Nephron progenitor cell (in vitro differentiated cells): ENCODE results near the gene NHS.

Experiments used
- DNase-seq: peaks from one replicate; pipeline ENCODE4 v3.0.0; 2021
- H3K27ac Mint-ChIP-seq: 2 replicates; pipeline ENCODE4 v1.8.0; 2021; ENCODE audit warnings: mild to moderate bottlenecking, moderate library complexity, mixed read lengths
- H3K27me3 Mint-ChIP-seq: 2 replicates; pipeline ENCODE4 v1.8.0; 2021; ENCODE audit warnings: mild to moderate bottlenecking, low read depth, mixed read lengths; ENCODE audit not compliant: poor library complexity
- H3K36me3 Mint-ChIP-seq: 2 replicates; pipeline ENCODE4 v1.8.0; 2021; ENCODE audit warnings: low read depth, mixed read lengths
- H3K4me1 Mint-ChIP-seq: 2 replicates; pipeline ENCODE4 v1.8.0; 2021; ENCODE audit warnings: mixed read lengths
- H3K4me3 Mint-ChIP-seq: 2 replicates; pipeline ENCODE4 v1.8.0; 2021; ENCODE audit warnings: mild to moderate bottlenecking, moderate library complexity, mixed read lengths
- H3K9me3 Mint-ChIP-seq: 2 replicates; pipeline ENCODE4 v1.8.0; 2021; ENCODE audit warnings: mild to moderate bottlenecking, moderate library complexity, mixed read lengths
- TF ChIP-seq, protein P1 (sequence below): fragments of 200-600 bp; sonication (generic); IDR thresholded peaks from 2 replicates; pipeline ENCODE4 v1.5.0; 2021; ENCODE audit warnings: antibody characterized with exemption

NHS gene

DNA sequence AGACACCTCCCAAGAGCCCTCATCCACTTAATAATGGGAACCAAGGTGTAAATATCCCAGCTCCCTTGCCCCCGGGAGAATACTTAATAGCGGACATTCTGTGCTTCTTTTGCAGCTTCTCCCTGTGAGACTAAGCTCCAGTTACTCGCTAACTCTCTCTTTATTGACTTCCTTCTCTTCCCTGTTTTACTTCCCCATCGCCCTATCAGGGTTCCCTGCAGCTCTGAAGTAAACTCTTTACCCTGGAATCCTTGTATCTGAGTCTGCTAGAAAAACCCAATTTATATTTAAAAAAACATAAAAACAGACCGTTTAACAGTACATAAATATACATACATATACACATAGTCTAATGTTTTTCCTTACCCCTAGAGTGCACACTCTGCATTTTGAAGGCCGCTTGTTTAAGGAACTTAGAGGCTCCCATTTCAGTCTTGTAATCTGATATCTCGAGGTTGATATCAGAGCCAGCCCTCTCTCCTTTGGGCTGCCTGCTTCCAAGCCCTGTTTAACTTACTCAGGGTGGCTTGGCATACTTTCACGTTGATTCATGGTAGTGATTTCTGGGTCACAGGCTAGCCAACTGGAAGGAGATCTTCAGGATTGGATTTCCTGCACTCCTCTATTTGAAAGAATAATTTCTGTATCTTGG lies 184.9 kb downstream of the NHS start:
- Mint-ChIP-seq H3K27me3 (no peaks in the 10 kb centered on the region), H3K4me3 (peak overlapping the region; percentile 61), H3K4me1 (peaks cover 67% of the 10 kb centered on the region), H3K27ac (peak overlapping the region; percentile 93), H3K9me3 (no peaks in the 10 kb centered on the region), H3K36me3 (peaks cover 3% of the 10 kb centered on the region)
- DNase-seq = no peak
- TF ChIP-seq, protein P1, sequence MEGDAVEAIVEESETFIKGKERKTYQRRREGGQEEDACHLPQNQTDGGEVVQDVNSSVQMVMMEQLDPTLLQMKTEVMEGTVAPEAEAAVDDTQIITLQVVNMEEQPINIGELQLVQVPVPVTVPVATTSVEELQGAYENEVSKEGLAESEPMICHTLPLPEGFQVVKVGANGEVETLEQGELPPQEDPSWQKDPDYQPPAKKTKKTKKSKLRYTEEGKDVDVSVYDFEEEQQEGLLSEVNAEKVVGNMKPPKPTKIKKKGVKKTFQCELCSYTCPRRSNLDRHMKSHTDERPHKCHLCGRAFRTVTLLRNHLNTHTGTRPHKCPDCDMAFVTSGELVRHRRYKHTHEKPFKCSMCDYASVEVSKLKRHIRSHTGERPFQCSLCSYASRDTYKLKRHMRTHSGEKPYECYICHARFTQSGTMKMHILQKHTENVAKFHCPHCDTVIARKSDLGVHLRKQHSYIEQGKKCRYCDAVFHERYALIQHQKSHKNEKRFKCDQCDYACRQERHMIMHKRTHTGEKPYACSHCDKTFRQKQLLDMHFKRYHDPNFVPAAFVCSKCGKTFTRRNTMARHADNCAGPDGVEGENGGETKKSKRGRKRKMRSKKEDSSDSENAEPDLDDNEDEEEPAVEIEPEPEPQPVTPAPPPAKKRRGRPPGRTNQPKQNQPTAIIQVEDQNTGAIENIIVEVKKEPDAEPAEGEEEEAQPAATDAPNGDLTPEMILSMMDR = no peak

DNA sequence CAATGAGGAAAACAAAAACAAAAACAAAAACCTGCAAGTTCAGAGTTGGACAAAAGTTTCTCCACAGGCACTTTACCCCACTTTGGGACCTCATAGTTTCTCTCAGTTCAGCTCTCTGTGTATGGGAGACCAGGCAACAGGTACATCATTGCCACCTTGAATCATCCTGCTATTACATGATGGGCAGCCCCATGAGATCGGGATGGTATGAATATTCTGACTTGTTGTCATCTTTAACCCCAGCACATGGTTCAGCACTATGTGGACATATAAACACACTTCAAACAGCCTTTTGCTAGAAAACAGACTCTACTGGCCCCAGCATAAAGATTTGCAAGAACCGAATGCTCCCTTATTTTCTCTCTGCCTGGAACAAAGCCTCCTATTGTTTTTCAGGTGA lies 185.4 kb downstream of the NHS start:
- Mint-ChIP-seq H3K4me1 (peaks cover 66% of the 10 kb centered on the region), H3K9me3 (no peaks in the 10 kb centered on the region), H3K36me3 (peaks cover 3% of the 10 kb centered on the region), H3K27ac (peak overlapping the region; percentile 93), H3K4me3 (peak overlapping the region; percentile 61), H3K27me3 (peaks cover under 1% of the 10 kb centered on the region)
- no peak for DNase-seq
- TF ChIP-seq, protein P1 = no peak

DNA sequence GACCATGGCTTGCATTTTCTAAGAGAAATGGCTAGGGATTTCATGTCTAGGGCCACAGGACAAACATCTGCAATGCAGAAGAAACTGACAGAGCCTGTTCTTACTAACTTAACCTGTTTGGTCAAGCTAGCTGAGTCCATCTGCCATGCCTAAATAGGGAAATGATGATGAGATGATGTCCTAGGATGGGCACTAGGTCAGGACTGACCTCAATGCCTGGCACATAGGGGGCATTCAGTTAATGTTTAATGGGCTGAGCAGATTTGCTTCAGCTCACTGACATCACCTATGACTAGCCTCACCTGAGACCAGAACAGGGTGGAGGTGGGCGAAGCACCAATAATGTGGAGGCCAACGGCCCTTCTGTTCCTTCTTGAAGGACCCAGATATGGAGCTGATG lies 188.1 kb downstream of the NHS start:
- H3K36me3 Mint-ChIP-seq = peaks cover 3% of the 10 kb centered on the region
- no peak overlapping the region for H3K4me3 Mint-ChIP-seq
- peaks cover 4% of the 10 kb centered on the region for H3K27me3 Mint-ChIP-seq
- TF ChIP-seq, protein P1 = no peak
- DNase-seq = no peak
- no peak overlapping the region for H3K27ac Mint-ChIP-seq
- H3K4me1 Mint-ChIP-seq = peaks cover 71% of the 10 kb centered on the region
- H3K9me3 Mint-ChIP-seq = no peaks in the 10 kb centered on the region

DNA sequence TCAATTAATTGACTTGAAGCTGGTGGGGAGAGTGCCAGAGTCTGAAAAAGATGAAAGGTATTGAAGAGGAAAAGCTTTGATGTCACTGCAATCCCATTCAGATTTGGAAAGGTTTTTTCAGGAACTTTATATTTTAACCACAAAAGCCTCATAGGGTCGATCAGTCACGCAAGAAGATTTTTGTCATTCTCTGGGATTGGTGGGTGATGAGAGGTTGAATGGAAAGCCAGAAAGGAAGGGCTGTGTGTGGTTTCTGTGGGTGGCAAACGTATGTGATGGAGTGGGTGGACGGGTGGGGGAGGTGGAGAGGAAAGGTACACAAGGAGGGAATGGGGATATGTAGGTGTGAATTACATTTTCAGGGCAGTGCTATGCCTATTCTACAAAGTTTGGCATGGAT lies 188.5 kb downstream of the NHS start:
- peaks cover 68% of the 10 kb centered on the region for H3K4me1 Mint-ChIP-seq
- peaks cover 4% of the 10 kb centered on the region for H3K27me3 Mint-ChIP-seq
- no peaks in the 10 kb centered on the region for H3K9me3 Mint-ChIP-seq
- no peak overlapping the region for H3K27ac Mint-ChIP-seq
- no peak overlapping the region for H3K4me3 Mint-ChIP-seq
- no peak for DNase-seq
- H3K36me3 Mint-ChIP-seq = peaks cover 3% of the 10 kb centered on the region
- TF ChIP-seq, protein P1 = no peak

DNA sequence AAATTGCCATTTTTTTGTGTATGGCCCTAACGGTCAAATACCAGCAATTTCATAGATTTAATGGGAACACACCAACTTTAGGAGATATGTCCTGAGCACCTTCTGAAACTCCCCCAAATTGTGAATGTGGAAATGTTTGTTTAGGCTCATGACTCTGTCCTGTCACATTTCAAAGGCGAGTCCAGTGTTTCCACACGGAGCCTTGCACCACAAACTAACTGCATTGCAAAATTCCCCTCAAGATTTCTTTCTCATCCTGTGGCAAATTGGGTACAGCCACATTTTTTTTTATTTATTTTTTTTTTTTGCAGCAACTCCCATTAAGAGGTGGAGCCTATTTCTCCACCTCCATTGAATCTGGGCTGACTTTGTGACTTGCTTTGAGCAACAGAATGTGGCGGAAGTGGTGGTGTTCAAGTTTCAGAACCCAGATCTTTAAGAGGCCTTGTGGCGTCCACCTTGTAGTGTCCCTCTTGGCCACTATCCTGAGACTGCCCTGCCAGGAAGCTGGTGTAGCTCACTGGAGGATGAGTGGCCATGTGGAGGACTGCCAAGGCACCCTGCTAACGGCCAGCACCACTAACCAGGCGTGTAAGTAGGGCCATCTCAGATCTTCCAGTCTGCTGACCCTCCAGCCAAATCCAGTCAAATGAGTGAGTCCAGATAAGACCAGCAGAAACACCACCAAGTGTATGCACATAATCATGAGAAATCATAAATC lies 189.8 kb downstream of the NHS start:
- no peak overlapping the region for H3K27ac Mint-ChIP-seq
- no peak for DNase-seq
- H3K9me3 Mint-ChIP-seq = peaks cover 10% of the 10 kb centered on the region
- peaks cover 4% of the 10 kb centered on the region for H3K27me3 Mint-ChIP-seq
- TF ChIP-seq, protein P1 = no peak
- H3K4me3 Mint-ChIP-seq = no peak overlapping the region
- peaks cover 54% of the 10 kb centered on the region for H3K4me1 Mint-ChIP-seq
- H3K36me3 Mint-ChIP-seq = peaks cover 10% of the 10 kb centered on the region
